GM12878 (cell line): ENCODE measurements around the gene TSEN34. TPM values are rescaled to one million over a fixed set of nuclear protein-coding genes. Genes with fewer than 3 reads are reported as not detected.

Experiments used
- ATAC-seq: fragments of 200-7000 bp; cut with Tn5 transposase; 3 replicates; pipeline ENCODE4 v1.9.1; 2020; ENCODE audit warnings: mild to moderate bottlenecking, moderate library complexity
- BruUV-seq: library from RNA; stranded (reverse); fragments of 400-500 nt; replicated peaks from 2 replicates; lab custom pipeline; 2021; lab: Mats Ljungman, UMichigan
- CTCF ChIA-PET: fragments of 300-600 bp; sonication (Branson Sonifier 250); formaldehyde crosslinking; extraction: SDS; loops from one replicate; lab custom pipeline; 2021; ENCODE audit warnings: inconsistent platforms; lab: Yijun Ruan, JAX
- POLR2A ChIA-PET: fragments of 350-600 bp; formaldehyde crosslinking; extraction: SDS; loops from one replicate; lab custom pipeline; 2021; ENCODE audit warnings: inconsistent platforms; lab: Charles Lee
- RAD21 ChIA-PET: fragments of 300-600 bp; sonication (Branson Sonifier 250); formaldehyde crosslinking; loops from one replicate; lab custom pipeline; 2023; ENCODE audit warnings: antibody characterized with exemption; ENCODE audit not compliant: unreplicated experiment; lab: Charles Lee
- SMC1A ChIA-PET: fragments of 300-600 bp; sonication (Branson Sonifier 250); formaldehyde crosslinking; loops from one replicate; lab custom pipeline; 2023; ENCODE audit not compliant: unreplicated experiment, uncharacterized antibody; lab: Charles Lee
- DNase-seq: peaks from one replicate; pipeline ENCODE4 v3.0.0-alpha.2; 2011; ENCODE audit warnings: low read depth, low spot score
- FAIRE-seq: peaks from 3 replicates; lab custom pipeline; 2011; peaks lifted over from hg19 to GRCh38; lab: Jason Lieb, UNC
- H2AFZ ChIP-seq: 2 replicates; pipeline ENCODE4 v1.6.0; 2011; ENCODE audit warnings: low read depth, low read length, control low read depth; ENCODE audit not compliant: control insufficient read depth
- H3K27ac ChIP-seq: 2 replicates; pipeline ENCODE4 v1.5.1; 2011; ENCODE audit warnings: control low read depth; ENCODE audit not compliant: control insufficient read depth, insufficient read depth
- H3K27me3 ChIP-seq, 2 experiments: replicated peaks in 1 of 2; 2 replicates each; pipeline versions ENCODE4 v1.6.0 to v1.6.1; 2011; ENCODE audit warnings: low read length in 1 of 2; ENCODE audit not compliant: control insufficient read depth in 2 of 2, insufficient read depth in 2 of 2
- H3K36me3 ChIP-seq, 2 experiments: 2 replicates each; pipeline ENCODE4 v1.5.1; 2011; ENCODE audit warnings: low read length in 1 of 2; ENCODE audit not compliant: control insufficient read depth in 2 of 2, insufficient read depth in 2 of 2
- H3K4me1 ChIP-seq: 2 replicates; pipeline ENCODE4 v1.6.1; 2011; ENCODE audit warnings: mild to moderate bottlenecking, low read length, moderate library complexity, mixed read lengths; ENCODE audit not compliant: control insufficient read depth, insufficient read depth
- H3K4me2 ChIP-seq: 2 replicates; pipeline ENCODE4 v1.6.0; 2011; ENCODE audit warnings: control low read depth; ENCODE audit not compliant: control insufficient read depth, insufficient read depth
- H3K4me3 ChIP-seq: fragments of 200-600 bp; sonication (generic); 2 replicates; pipeline ENCODE4 v1.5.1; 2016
- H3K79me2 ChIP-seq: 2 replicates; pipeline ENCODE4 v1.6.0; 2011; ENCODE audit warnings: low read length; ENCODE audit not compliant: control insufficient read depth, insufficient read depth
- H3K9ac ChIP-seq: 2 replicates; pipeline ENCODE4 v1.8.0; 2011; ENCODE audit warnings: low read length, control low read depth, mixed read lengths; ENCODE audit not compliant: control insufficient read depth, insufficient read depth
- H3K9me3 ChIP-seq: replicated peaks from 3 replicates; pipeline ENCODE4 v1.5.1; 2011; ENCODE audit warnings: mild to moderate bottlenecking, low read length; ENCODE audit not compliant: control insufficient read depth, insufficient read depth
- H4K20me1 ChIP-seq: 2 replicates; pipeline ENCODE4 v1.6.0; 2011; ENCODE audit not compliant: control insufficient read depth, insufficient read depth
- ASH2L ChIP-seq: fragments of 300-600, 200-600 bp; sonication (generic); IDR thresholded peaks from 2 replicates; pipeline ENCODE4 v1.6.1; 2017; ENCODE audit warnings: low read depth, mild to moderate bottlenecking, borderline replicate concordance
- DPF2 ChIP-seq: fragments of 450-650 bp; IDR thresholded peaks from 2 replicates; pipeline ENCODE4 v1.6.1; 2017; ENCODE audit warnings: mild to moderate bottlenecking
- EZH2 ChIP-seq: IDR thresholded peaks from 2 replicates; pipeline ENCODE4 v1.6.1; 2012; ENCODE audit warnings: low read depth, mild to moderate bottlenecking, control low read depth, inconsistent platforms, low read length, borderline replicate concordance; ENCODE audit not compliant: control insufficient read depth
- FOS ChIP-seq: IDR thresholded peaks from 3 replicates; pipeline ENCODE4 v1.6.1; 2011; ENCODE audit warnings: borderline replicate concordance; ENCODE audit not compliant: insufficient read length; ENCODE audit errors: extremely low read depth
- IKZF2 ChIP-seq, 2 experiments: fragments of 450-650 bp; IDR thresholded peaks; 2 replicates each; pipeline ENCODE4 v1.6.1; 2017; ENCODE audit warnings: mild to moderate bottlenecking in 2 of 2, moderate library complexity in 2 of 2
- IRF5 ChIP-seq: fragments of 450-650 bp; IDR thresholded peaks from 2 replicates; pipeline ENCODE4 v1.6.1; 2017; ENCODE audit warnings: borderline replicate concordance
- JUNB ChIP-seq: IDR thresholded peaks from 2 replicates; pipeline ENCODE4 v1.6.1; 2016; ENCODE audit warnings: antibody characterized with exemption, mild to moderate bottlenecking
- NBN ChIP-seq: fragments of 450-650 bp; IDR thresholded peaks from 2 replicates; pipeline ENCODE4 v1.6.1; 2016
- NR2C1 ChIP-seq: fragments of 450-650 bp; IDR thresholded peaks from 2 replicates; pipeline ENCODE4 v1.6.1; 2017; ENCODE audit warnings: antibody characterized with exemption, mild to moderate bottlenecking, moderate library complexity
- PAX5 ChIP-seq: IDR thresholded peaks from 2 replicates; pipeline ENCODE4 v1.6.1; 2011; ENCODE audit warnings: low read depth, low read length, borderline replicate concordance
- RAD21 ChIP-seq: IDR thresholded peaks from 2 replicates; pipeline ENCODE4 v1.6.1; 2011; ENCODE audit warnings: mild to moderate bottlenecking, low read depth, low read length, moderate library complexity; ENCODE audit not compliant: insufficient read depth
- RB1 ChIP-seq: fragments of 450-650 bp; formaldehyde crosslinking; IDR thresholded peaks from 2 replicates; pipeline ENCODE4 v1.6.1; 2017; ENCODE audit warnings: mild to moderate bottlenecking, borderline replicate concordance
- RBBP5 ChIP-seq: fragments of 200-600 bp; sonication (generic); conservative IDR thresholded peaks from 2 replicates; pipeline ENCODE4 v1.6.1; 2016
- SIX5 ChIP-seq: IDR thresholded peaks from 2 replicates; pipeline ENCODE4 v1.6.1; 2011; ENCODE audit warnings: mild to moderate bottlenecking, low read depth, low read length, moderate library complexity; ENCODE audit not compliant: severe bottlenecking
- STAT1 ChIP-seq: fragments of 450-650 bp; conservative IDR thresholded peaks from 2 replicates; pipeline ENCODE4 v1.6.1; 2014; ENCODE audit warnings: antibody characterized with exemption, mild to moderate bottlenecking
- YY1 ChIP-seq: IDR thresholded peaks from 2 replicates; pipeline ENCODE4 v1.6.1; 2011; ENCODE audit warnings: low read depth, mild to moderate bottlenecking, low read length
- WGBS: methylation state at CpG from one replicate; pipeline ENCODE4 v1.1.6; 2016; ENCODE audit warnings: low lambda C conversion rate; ENCODE audit not compliant: insufficient replicate concordance, insufficient coverage; ENCODE audit errors: missing lambda C conversion rate; 5-methylcytosine and 5-hydroxymethylcytosine counted together
- in situ Hi-C: fragments of 300-500 bp; cut with MboI; formaldehyde crosslinking; loops from 9 replicates; pipeline ENCODE4 v1.14.3; 2018; ENCODE audit warnings: mixed read lengths
- intact Hi-C: fragments of 100-400 bp; cut with micrococcal nuclease; formaldehyde crosslinking; loops from one replicate; pipeline ENCODE4 v1.14.2; 2022; ENCODE audit not compliant: unreplicated experiment
- polyA plus RNA-seq, 11 experiments: library from polyadenylated mRNA; depleted of rRNA in 4 of 11; unstranded in 6 of 11; stranded (reverse) in 5 of 11; fragments of >200 nt; fragmentation: Nextera tagmentation in 4 of 11; fragmentation: Illumina TruSeq in 1 of 11; extraction: Ambion mirVana in 4 of 11; extraction: Trizol in 1 of 11; gene quantifications; 1 replicate in 1 of 11; 2 replicates in 10 of 11; pipeline versions ENCODE4 v1.2.1 to v1.2.3, GENCODE V29; 2011 to 2016; ENCODE audit warnings: inconsistent platforms in 2 of 11, missing spikeins in 2 of 11, low read depth in 1 of 11
- total RNA-seq, 4 experiments: library from RNA; depleted of rRNA in 3 of 4; stranded (reverse); fragments of >200 nt in 3 of 4; fragmentation: Illumina TruSeq in 1 of 4; extraction: Trizol in 1 of 4; gene quantifications; 2 replicates each; pipeline versions ENCODE4 v1.2.1 to v1.2.3, GENCODE V29; 2013 to 2021
- TF ChIP-seq, protein P1 (sequence below): fragments of 450-650 bp; IDR thresholded peaks from 2 replicates; pipeline ENCODE4 v1.6.1; 2017; ENCODE audit warnings: antibody characterized with exemption, mild to moderate bottlenecking, moderate library complexity
- TF ChIP-seq, protein P2 (sequence below): fragments of 450-650 bp; IDR thresholded peaks from 2 replicates; pipeline ENCODE4 v1.6.1; 2016; ENCODE audit warnings: mild to moderate bottlenecking
- TF ChIP-seq, protein P3 (sequence below): IDR thresholded peaks from 2 replicates; pipeline ENCODE4 v1.6.1; 2012; ENCODE audit warnings: low read depth, low read length, improper control_type of control experiment

TSEN34 gene
- total and polyA plus RNA-seq, 10 of the 15 experiments (the other 5 are each of a cell fraction or from before 2014, with no cell fraction given), result 1.0 to 35.9 (median 16.8) TPM

DNA sequence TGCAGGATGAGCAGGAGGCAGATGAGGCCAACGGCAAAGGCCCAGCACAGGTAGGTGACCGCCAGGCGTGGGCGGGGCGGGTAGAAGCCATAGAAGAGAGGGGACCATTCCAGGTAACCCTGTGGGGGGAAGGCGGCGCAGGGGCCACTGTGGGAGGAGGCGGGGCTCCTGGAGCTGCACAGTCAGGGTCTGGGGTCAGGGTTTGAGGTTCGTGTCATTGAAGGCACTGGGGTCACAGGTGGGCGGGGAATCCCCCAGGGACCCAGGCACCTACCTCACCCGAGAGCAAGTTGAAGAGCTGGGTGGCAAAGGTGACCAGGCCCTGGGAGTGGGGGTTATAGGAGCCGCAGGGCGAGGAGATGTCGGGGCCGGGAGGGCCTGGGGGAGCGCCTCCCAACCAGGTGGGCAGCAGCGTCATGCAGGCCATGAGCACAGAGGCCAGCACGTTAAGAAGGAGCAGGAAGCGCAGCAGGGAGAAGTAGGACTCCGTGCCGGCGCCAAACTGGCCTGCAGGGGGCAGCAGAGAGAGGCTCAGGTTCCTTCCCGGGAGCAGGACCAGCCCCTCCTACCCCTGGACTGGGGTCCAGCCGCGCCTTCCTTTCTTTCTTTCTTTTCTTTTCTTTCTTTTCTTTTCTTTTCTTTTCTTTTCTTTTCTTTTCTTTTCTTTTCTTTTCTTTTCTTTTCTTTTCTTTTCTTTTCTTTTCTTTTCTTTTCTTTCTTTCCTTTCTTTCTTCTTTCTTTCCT is 22.8 kb upstream of the TSEN34 start:
- H3K4me3 ChIP-seq, result no peak overlapping the region
- H3K27ac ChIP-seq, result no peak overlapping the region
- H3K79me2 ChIP-seq, result no peaks in the 10 kb centered on the region
- no peak for DNase-seq
- peak; percentile 76 for FAIRE-seq
- BruUV-seq, result no TSS peak
- POLR2A ChIA-PET, result no interaction called here
- H3K4me2 ChIP-seq, result peak overlapping the region; percentile 50; the same call in 1 of the 2 replicates
- H3K4me1 ChIP-seq, result no peaks in the 10 kb centered on the region
- peak; percentile 98 for ATAC-seq
- H3K27me3 ChIP-seq, result no peaks in the 10 kb centered on the region
- SMC1A ChIA-PET, result no interaction called here
- no peaks in the 10 kb centered on the region for H3K36me3 ChIP-seq
- CTCF ChIA-PET, result interaction anchor here (0.7 to 1.9 kb wide), 6 partner anchors 9 to 222 kb away, joined by 3 to 9 read pairs (median 4); partner anchors contain the start of gene LENG1
- H2AFZ ChIP-seq, result peak overlapping the region; percentile 71
- no peaks in the 10 kb centered on the region; the same call in 2 of the 3 replicates for H3K9me3 ChIP-seq
- H3K9ac ChIP-seq, result no peak overlapping the region
- in situ Hi-C loops (no loop called here), intact Hi-C loops (loop anchor here (1.0 kb wide), 1 partner anchor 63 kb away; no protein-coding TSS in a partner anchor)
- RAD21 ChIA-PET, result interaction anchor here (1.2 kb wide), 1 partner anchor 99 kb away, joined by 3 read pairs; no protein-coding TSS in a partner anchor
- H4K20me1 ChIP-seq, result no peaks in the 10 kb centered on the region
- 24% methylated on average over 23 of the region's 25 CpGs for WGBS
- TF ChIP-seq, protein P1, sequence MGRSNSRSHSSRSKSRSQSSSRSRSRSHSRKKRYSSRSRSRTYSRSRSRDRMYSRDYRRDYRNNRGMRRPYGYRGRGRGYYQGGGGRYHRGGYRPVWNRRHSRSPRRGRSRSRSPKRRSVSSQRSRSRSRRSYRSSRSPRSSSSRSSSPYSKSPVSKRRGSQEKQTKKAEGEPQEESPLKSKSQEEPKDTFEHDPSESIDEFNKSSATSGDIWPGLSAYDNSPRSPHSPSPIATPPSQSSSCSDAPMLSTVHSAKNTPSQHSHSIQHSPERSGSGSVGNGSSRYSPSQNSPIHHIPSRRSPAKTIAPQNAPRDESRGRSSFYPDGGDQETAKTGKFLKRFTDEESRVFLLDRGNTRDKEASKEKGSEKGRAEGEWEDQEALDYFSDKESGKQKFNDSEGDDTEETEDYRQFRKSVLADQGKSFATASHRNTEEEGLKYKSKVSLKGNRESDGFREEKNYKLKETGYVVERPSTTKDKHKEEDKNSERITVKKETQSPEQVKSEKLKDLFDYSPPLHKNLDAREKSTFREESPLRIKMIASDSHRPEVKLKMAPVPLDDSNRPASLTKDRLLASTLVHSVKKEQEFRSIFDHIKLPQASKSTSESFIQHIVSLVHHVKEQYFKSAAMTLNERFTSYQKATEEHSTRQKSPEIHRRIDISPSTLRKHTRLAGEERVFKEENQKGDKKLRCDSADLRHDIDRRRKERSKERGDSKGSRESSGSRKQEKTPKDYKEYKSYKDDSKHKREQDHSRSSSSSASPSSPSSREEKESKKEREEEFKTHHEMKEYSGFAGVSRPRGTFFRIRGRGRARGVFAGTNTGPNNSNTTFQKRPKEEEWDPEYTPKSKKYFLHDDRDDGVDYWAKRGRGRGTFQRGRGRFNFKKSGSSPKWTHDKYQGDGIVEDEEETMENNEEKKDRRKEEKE, result no peak
- TF ChIP-seq RB1 (no peak), ASH2L (no peak), NR2C1 (no peak), YY1 (0 out of 2 replicates have a peak, but pooled peaks have one; percentile 19), RAD21 (peak; percentile 66), JUNB (no peak), EZH2 (no peak), IKZF2 (IDR thresholded peaks at IDR 0.05) (0 out of 4 replicates have a peak, but pooled peaks of 1 of the 2 experiments have one; percentile 20), PAX5 (no peak), NBN (no peak), DPF2 (no peak), RBBP5 (no peak), IRF5 (no peak), SIX5 (no peak), STAT1 (no peak), FOS (no peak)
- TF ChIP-seq, protein P2, sequence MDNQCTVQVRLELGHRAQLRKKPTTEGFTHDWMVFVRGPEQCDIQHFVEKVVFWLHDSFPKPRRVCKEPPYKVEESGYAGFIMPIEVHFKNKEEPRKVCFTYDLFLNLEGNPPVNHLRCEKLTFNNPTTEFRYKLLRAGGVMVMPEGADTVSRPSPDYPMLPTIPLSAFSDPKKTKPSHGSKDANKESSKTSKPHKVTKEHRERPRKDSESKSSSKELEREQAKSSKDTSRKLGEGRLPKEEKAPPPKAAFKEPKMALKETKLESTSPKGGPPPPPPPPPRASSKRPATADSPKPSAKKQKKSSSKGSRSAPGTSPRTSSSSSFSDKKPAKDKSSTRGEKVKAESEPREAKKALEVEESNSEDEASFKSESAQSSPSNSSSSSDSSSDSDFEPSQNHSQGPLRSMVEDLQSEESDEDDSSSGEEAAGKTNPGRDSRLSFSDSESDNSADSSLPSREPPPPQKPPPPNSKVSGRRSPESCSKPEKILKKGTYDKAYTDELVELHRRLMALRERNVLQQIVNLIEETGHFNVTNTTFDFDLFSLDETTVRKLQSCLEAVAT, result no peak
- TF ChIP-seq, protein P3, sequence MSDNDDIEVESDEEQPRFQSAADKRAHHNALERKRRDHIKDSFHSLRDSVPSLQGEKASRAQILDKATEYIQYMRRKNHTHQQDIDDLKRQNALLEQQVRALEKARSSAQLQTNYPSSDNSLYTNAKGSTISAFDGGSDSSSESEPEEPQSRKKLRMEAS, result no peak
